ENCODE data around the gene THAP7. TPM values are rescaled to one million over a fixed set of nuclear protein-coding genes. Genes with fewer than 3 reads are reported as not detected.

The THAP7 gene
- total RNA-seq, 1 experiment from 2014 or later, result 27.7 TPM

GRCh38 chr22:20978419-20978818, 23.5 kb downstream of the THAP7 start:
- H3K4me2 ChIP-seq (ENCODE audit: low read length), result no peak overlapping the region
- H3K4me3 ChIP-seq (replicated peaks in 1 of 2; ENCODE audit: low read depth in 1 of 2, low read length in 2 of 2), result no peak overlapping the region
- CTCF ChIA-PET, result no interaction called here
- H3K9me2 ChIP-seq (ENCODE audit: insufficient read depth), result no peaks in the 10 kb centered on the region
- intact Hi-C loops (cut with micrococcal nuclease), result no loop called here
- peaks cover 6 to 17% of the 10 kb centered on the region in 2 experiments; a peak in 2 of 4 replicates for H3K4me1 ChIP-seq (ENCODE audit: control insufficient read depth in 1 of 2, insufficient read depth in 2 of 2, low read length in 2 of 2)
- H3K36me3 ChIP-seq (ENCODE audit: control insufficient read depth in 1 of 2, insufficient read depth in 2 of 2, low read length in 2 of 2), result no peaks in the 10 kb centered on the region; a peak in 1 of 4 replicates
- H3K79me2 ChIP-seq (ENCODE audit: insufficient read depth, low read length), result peaks cover 15% of the 10 kb centered on the region
- no peak overlapping the region for H3K27ac ChIP-seq (ENCODE audit: low read depth, low read length)
- no TSS peak for BruUV-seq (replicated peaks)
- no peaks in the 10 kb centered on the region for H3K27me3 ChIP-seq (ENCODE audit: insufficient read depth, low read length)
- RAD21 ChIA-PET (ENCODE audit: low non-redundant PET in 1 of 2, low total read pairs in 2 of 2, uncharacterized antibody in 2 of 2, unreplicated experiment in 2 of 2), result interaction anchor here in 1 of 2 experiments (0.7 kb wide), 1 partner anchor 8 kb away, joined by 4 read pairs; no protein-coding TSS in a partner anchor
- ATAC-seq (no peak), DNase-seq (ENCODE audit: low read depth, low spot score) (no peak)
- no peak overlapping the region for H2AFZ ChIP-seq (ENCODE audit: low read depth, low read length, poor library complexity, severe bottlenecking)
- peaks cover 4 to 10% of the 10 kb centered on the region in 2 experiments; a peak in 1 of 4 replicates for H3K9me3 ChIP-seq (ENCODE audit: control insufficient read depth in 1 of 2, insufficient read depth in 1 of 2, low read depth in 1 of 2, low read length in 2 of 2)
- H4K20me1 ChIP-seq (ENCODE audit: insufficient read depth), result no peaks in the 10 kb centered on the region
- TF ChIP-seq EGR1 (IDR thresholded peaks at IDR 0.05; ENCODE audit: low read depth) (no peak), CEBPB (IDR thresholded peaks at IDR 0.05; ENCODE audit: low read depth) (no peak), ZNF274 (IDR thresholded peaks at IDR 0.05; ENCODE audit: low read depth, low read length) (no peak), EZH2phosphoT487 (IDR thresholded peaks at IDR 0.05; ENCODE audit: borderline replicate concordance) (no peak), MAX (IDR thresholded peaks at IDR 0.05) (no peak), ZBTB33 (IDR thresholded peaks at IDR 0.05; ENCODE audit: extremely low read depth, insufficient replicate concordance, low read length) (no peak), SP1 (IDR thresholded peaks at IDR 0.05; ENCODE audit: low read depth) (no peak), CBX3 (IDR thresholded peaks at IDR 0.05; ENCODE audit: low read depth) (no peak), TCF7L2 (IDR thresholded peaks at IDR 0.05; ENCODE audit: borderline replicate concordance, extremely low read depth, insufficient read depth, insufficient read length) (no peak), ZFX (IDR thresholded peaks at IDR 0.05) (no peak), JUND (IDR thresholded peaks at IDR 0.05) (no peak)
- H3K9ac ChIP-seq (ENCODE audit: low read length), result no peak overlapping the region
- POLR2A ChIA-PET, result no interaction called here

All from HCT116 (cell line).